Measurements from ENCODE around the gene FGFR3.

Gene FGFR3

GRCh38 chr4:1802151-1802715 is 9.1 kb downstream of the FGFR3 start:
- DNase-seq (ENCODE audit: low read depth in 2 of 3, low spot score in 1 of 3) = no peak

GRCh38 chr4:1802720-1803522 is 9.8 kb downstream of the FGFR3 start:
- no peak for DNase-seq (ENCODE audit: low read depth in 2 of 3, low spot score in 1 of 3)

GRCh38 chr4:1803523-1804423 is 10.7 kb downstream of the FGFR3 start:
- no peak for DNase-seq (ENCODE audit: low read depth in 2 of 3, low spot score in 1 of 3)

- no peak for DNase-seq (ENCODE audit: low read depth in 2 of 3, low spot score in 1 of 3)
Measured at GRCh38 chr4:1804638-1805492, 11.8 kb downstream of the FGFR3 start.

GRCh38 chr4:1805493-1806222 is 12.6 kb downstream of the FGFR3 start:
- no peak for DNase-seq (ENCODE audit: low read depth in 2 of 3, low spot score in 1 of 3)

GRCh38 chr4:1806223-1806564 is 13.1 kb downstream of the FGFR3 start:
- DNase-seq (ENCODE audit: low read depth in 2 of 3, low spot score in 1 of 3) = no peak

- DNase-seq (ENCODE audit: low read depth in 2 of 3, low spot score in 1 of 3) = no peak
Measured at GRCh38 chr4:1806596-1807331, 13.7 kb downstream of the FGFR3 start.

- DNase-seq (ENCODE audit: low read depth in 2 of 3, low spot score in 1 of 3) = no peak
Measured at GRCh38 chr4:1807332-1807777, 14.3 kb downstream of the FGFR3 start.

GRCh38 chr4:1808396-1808795 is 15.3 kb downstream of the FGFR3 start:
- no peak for DNase-seq (ENCODE audit: low read depth in 2 of 3, low spot score in 1 of 3)

GRCh38 chr4:1808851-1809753 is 16.0 kb downstream of the FGFR3 start:
- DNase-seq (ENCODE audit: low read depth in 2 of 3, low spot score in 1 of 3) = no peak

- peak; percentile 57 to 65 (median 65) for DNase-seq (ENCODE audit: low read depth in 2 of 3, low spot score in 1 of 3)
Measured at GRCh38 chr4:1809754-1810502, 16.8 kb downstream of the FGFR3 start.

GRCh38 chr4:1810765-1811164 is 17.7 kb downstream of the FGFR3 start:
- DNase-seq (ENCODE audit: low read depth in 2 of 3, low spot score in 1 of 3) = no peak

GRCh38 chr4:1812720-1813119 is 19.6 kb downstream of the FGFR3 start:
- DNase-seq (ENCODE audit: low read depth in 2 of 3, low spot score in 1 of 3) = no peak

GRCh38 chr4:1813231-1813630 is 20.1 kb downstream of the FGFR3 start:
- no peak for DNase-seq (ENCODE audit: low read depth in 2 of 3, low spot score in 1 of 3)

- no peak for DNase-seq (ENCODE audit: low read depth in 2 of 3, low spot score in 1 of 3)
Measured at GRCh38 chr4:1813915-1814314, 20.8 kb downstream of the FGFR3 start.

GRCh38 chr4:1814453-1814852 is 21.4 kb downstream of the FGFR3 start:
- DNase-seq (ENCODE audit: low read depth in 2 of 3, low spot score in 1 of 3) = no peak

GRCh38 chr4:1815096-1815996 is 22.3 kb downstream of the FGFR3 start:
- no peak for DNase-seq (ENCODE audit: low read depth in 2 of 3, low spot score in 1 of 3)
